Activated CD8-positive, alpha-beta T cell treated with anti-CD3 and anti-CD28 coated beads for 36 hours (primary cell): ENCODE results near the gene FILIP1. TPM values are rescaled to one million over a fixed set of nuclear protein-coding genes. Genes with fewer than 3 reads are reported as not detected.

Experiments
- ATAC-seq: fragments of 200-7000 bp; cut with Tn5 transposase; one replicate; pipeline ENCODE4 v1.10.0; 2021; ENCODE audit warnings: mild to moderate bottlenecking, moderate library complexity
- CTCF ChIA-PET: fragments of 350-600 bp; sonication (Branson Sonifier 250); formaldehyde crosslinking; loops from one replicate; lab custom pipeline; 2021; ENCODE audit warnings: antibody characterized with exemption; lab: Charles Lee
- POLR2A ChIA-PET: fragments of 350-600 bp; sonication (Branson Sonifier 250); formaldehyde crosslinking; loops from one replicate; lab custom pipeline; 2021; ENCODE audit warnings: antibody characterized with exemption; lab: Charles Lee
- DNase-seq: peaks from one replicate; pipeline ENCODE4 v3.0.0-alpha.2; 2020
- H3K27ac Mint-ChIP-seq: one replicate; pipeline ENCODE4 v1.8.0; 2021; ENCODE audit warnings: mild to moderate bottlenecking, mixed read lengths
- H3K27me3 Mint-ChIP-seq: one replicate; pipeline ENCODE4 v1.8.0; 2021; ENCODE audit warnings: mixed read lengths
- H3K36me3 Mint-ChIP-seq: one replicate; pipeline ENCODE4 v1.8.0; 2021; ENCODE audit warnings: low read depth, mixed read lengths
- H3K4me1 Mint-ChIP-seq: one replicate; pipeline ENCODE4 v1.8.0; 2021; ENCODE audit warnings: low read depth, mixed read lengths
- H3K4me3 Mint-ChIP-seq: one replicate; pipeline ENCODE4 v1.8.0; 2021; ENCODE audit warnings: mild to moderate bottlenecking, moderate library complexity, mixed read lengths
- H3K9me3 Mint-ChIP-seq: one replicate; pipeline ENCODE4 v1.8.0; 2021; ENCODE audit warnings: mixed read lengths
- CTCF ChIP-seq: fragments of 200-600 bp; IDR thresholded peaks from one replicate; pipeline ENCODE4 v1.8.0; 2022; ENCODE audit warnings: antibody characterized with exemption, mild to moderate bottlenecking
- intact Hi-C: fragments of 100-400 bp; cut with micrococcal nuclease; formaldehyde crosslinking; loops from one replicate; pipeline ENCODE4 v1.10.0; 2022
- total RNA-seq, 2 experiments: library from RNA; stranded (reverse); gene quantifications; one replicate each; pipeline ENCODE4 v1.2.3, GENCODE V29; 2021

Gene FILIP1
- total RNA-seq, 2 experiments from 2014 or later: 0.07 TPM; not detected in 1

- Mint-ChIP-seq H3K27ac (no peak overlapping the region), H3K36me3 (no peaks in the 10 kb centered on the region), H3K9me3 (no peaks in the 10 kb centered on the region), H3K4me1 (no peaks in the 10 kb centered on the region), H3K4me3 (no peak overlapping the region), H3K27me3 (peaks cover 6% of the 10 kb centered on the region)
- ChIA-PET POLR2A (no interaction called here), CTCF (no interaction called here)
- no peak for TF ChIP-seq CTCF
- no peak for DNase-seq
- no peak for ATAC-seq
- intact Hi-C loops: no loop called here
Observed at GRCh38 chr6:75403563-75404080, 90.0 kb downstream of the FILIP1 start.

GRCh38 chr6:75402296-75402695 is 91.3 kb downstream of the FILIP1 start:
- TF ChIP-seq CTCF: no peak
- ATAC-seq: no peak

GRCh38 chr6:75397656-75398465 is 95.7 kb downstream of the FILIP1 start:
- Mint-ChIP-seq H3K36me3 (no peaks in the 10 kb centered on the region), H3K9me3 (no peaks in the 10 kb centered on the region), H3K27me3 (peaks cover 16% of the 10 kb centered on the region), H3K4me1 (no peaks in the 10 kb centered on the region), H3K4me3 (no peak overlapping the region), H3K27ac (no peak overlapping the region)
- ChIA-PET CTCF (no interaction called here), POLR2A (no interaction called here)
- ATAC-seq: no peak
- no peak for TF ChIP-seq CTCF
- intact Hi-C loops: no loop called here
- DNase-seq: no peak

More at GRCh38 chr6:75402296-75402695, 91.3 kb downstream of the FILIP1 start:
- Mint-ChIP-seq H3K27ac (no peak overlapping the region), H3K4me1 (no peaks in the 10 kb centered on the region), H3K9me3 (no peaks in the 10 kb centered on the region), H3K36me3 (no peaks in the 10 kb centered on the region), H3K27me3 (peaks cover 10% of the 10 kb centered on the region), H3K4me3 (no peak overlapping the region)
- intact Hi-C loops: no loop called here
- ChIA-PET POLR2A (no interaction called here), CTCF (no interaction called here)
- no peak for DNase-seq

- no peaks in the 10 kb centered on the region for H3K36me3 Mint-ChIP-seq
- no peak for TF ChIP-seq CTCF
- ATAC-seq (no peak), DNase-seq (no peak)
- ChIA-PET CTCF (no interaction called here), POLR2A (no interaction called here)
- no peak overlapping the region for H3K4me3 Mint-ChIP-seq
- no peak overlapping the region for H3K27ac Mint-ChIP-seq
- H3K4me1 Mint-ChIP-seq: no peaks in the 10 kb centered on the region
- intact Hi-C loops: no loop called here
- no peaks in the 10 kb centered on the region for H3K9me3 Mint-ChIP-seq
- H3K27me3 Mint-ChIP-seq: peaks cover 16% of the 10 kb centered on the region
Observed at GRCh38 chr6:75397171-75397570, 96.4 kb downstream of the FILIP1 start.

GRCh38 chr6:75396005-75396800 is 97.4 kb downstream of the FILIP1 start:
- ChIA-PET CTCF (no interaction called here), POLR2A (no interaction called here)
- no peak overlapping the region for H3K4me3 Mint-ChIP-seq
- TF ChIP-seq CTCF: no peak
- no peaks in the 10 kb centered on the region for H3K9me3 Mint-ChIP-seq
- no peak overlapping the region for H3K27ac Mint-ChIP-seq
- no peaks in the 10 kb centered on the region for H3K4me1 Mint-ChIP-seq
- no peaks in the 10 kb centered on the region for H3K36me3 Mint-ChIP-seq
- DNase-seq (no peak), ATAC-seq (no peak)
- intact Hi-C loops: no loop called here
- peaks cover 13% of the 10 kb centered on the region for H3K27me3 Mint-ChIP-seq
